IMR-90 (cell line): ENCODE data around the gene PDZD8.

Experiments used
- CEBPB ChIP-seq: IDR thresholded peaks from 2 replicates; pipeline ENCODE4 v1.6.1; 2012; ENCODE audit warnings: low read depth, low read length, improper control_type of control experiment
- CTCF ChIP-seq: conservative IDR thresholded peaks from 2 replicates; pipeline ENCODE4 v1.5.1; 2012; ENCODE audit warnings: mild to moderate bottlenecking, low read depth, low read length, improper control_type of control experiment
- MAFK ChIP-seq: IDR thresholded peaks from 2 replicates; pipeline ENCODE4 v1.6.1; 2012; ENCODE audit warnings: low read depth, low read length, improper control_type of control experiment
- MXI1 ChIP-seq: IDR thresholded peaks from 2 replicates; pipeline ENCODE4 v1.6.1; 2012; ENCODE audit warnings: low read depth, mild to moderate bottlenecking, low read length, moderate library complexity, borderline replicate concordance
- POLR2A ChIP-seq: IDR thresholded peaks from 2 replicates; pipeline ENCODE4 v1.6.1; 2012; ENCODE audit warnings: mild to moderate bottlenecking, low read depth, low read length
- RAD21 ChIP-seq: IDR thresholded peaks from 2 replicates; pipeline ENCODE4 v1.6.1; 2012; ENCODE audit warnings: low read length, improper control_type of control experiment
- RFX5 ChIP-seq: IDR thresholded peaks from 2 replicates; pipeline ENCODE4 v1.8.0; 2012; ENCODE audit warnings: low read depth, mild to moderate bottlenecking, low read length, moderate library complexity
- SMC3 ChIP-seq: fragments of 150-350 bp; IDR thresholded peaks from 2 replicates; pipeline ENCODE4 v1.6.1; 2016; ENCODE audit warnings: low read depth, mild to moderate bottlenecking, antibody characterized with exemption, low read length, moderate library complexity
- TF ChIP-seq, protein P1 (sequence below): fragments of 150-350 bp; IDR thresholded peaks from 2 replicates; pipeline ENCODE4 v1.6.1; 2017; ENCODE audit warnings: mild to moderate bottlenecking, antibody characterized with exemption, low read length, low read depth

GRCh38 chr10:117239721-117240620, 135.3 kb downstream of the PDZD8 start:
- TF ChIP-seq, protein P1, sequence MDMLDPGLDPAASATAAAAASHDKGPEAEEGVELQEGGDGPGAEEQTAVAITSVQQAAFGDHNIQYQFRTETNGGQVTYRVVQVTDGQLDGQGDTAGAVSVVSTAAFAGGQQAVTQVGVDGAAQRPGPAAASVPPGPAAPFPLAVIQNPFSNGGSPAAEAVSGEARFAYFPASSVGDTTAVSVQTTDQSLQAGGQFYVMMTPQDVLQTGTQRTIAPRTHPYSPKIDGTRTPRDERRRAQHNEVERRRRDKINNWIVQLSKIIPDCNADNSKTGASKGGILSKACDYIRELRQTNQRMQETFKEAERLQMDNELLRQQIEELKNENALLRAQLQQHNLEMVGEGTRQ: no peak
- TF ChIP-seq POLR2A (no peak), CTCF (no peak), RAD21 (no peak), MAFK (no peak), CEBPB (no peak), SMC3 (no peak), RFX5 (no peak), MXI1 (no peak)
